Endothelial cell of umbilical vein (primary cell): ENCODE data around the gene RBX1. TPM values are rescaled to one million over a fixed set of nuclear protein-coding genes. Genes with fewer than 3 reads are reported as not detected.

Experiments
- BruUV-seq: library from RNA; stranded (reverse); fragments of 400-500 nt; replicated peaks from 2 replicates; lab custom pipeline; 2021; lab: Mats Ljungman, UMichigan
- CTCF ChIA-PET: fragments of 300-600, 350-600 bp; sonication (Branson Sonifier 250); formaldehyde crosslinking; loops from one replicate; lab custom pipeline; 2021; ENCODE audit warnings: antibody characterized with exemption, inconsistent platforms; lab: Charles Lee
- POLR2A ChIA-PET: fragments of 300-600, 350-600 bp; sonication (Branson Sonifier 250); formaldehyde crosslinking; loops from one replicate; lab custom pipeline; 2021; ENCODE audit warnings: antibody characterized with exemption, inconsistent platforms; lab: Charles Lee
- DNase-seq: peaks from one replicate; pipeline ENCODE4 v3.0.0-alpha.2; 2011; ENCODE audit warnings: low read depth, low spot score
- FAIRE-seq: peaks from 2 replicates; lab custom pipeline; 2011; peaks lifted over from hg19 to GRCh38; lab: Jason Lieb, UNC
- H2AFZ ChIP-seq: 2 replicates; pipeline ENCODE4 v1.6.0; 2012; ENCODE audit warnings: low read depth, low read length, control low read depth, inconsistent platforms
- H3K27ac ChIP-seq: 2 replicates; pipeline ENCODE4 v1.5.1; 2011; ENCODE audit warnings: low read depth, mild to moderate bottlenecking, control low read depth, low read length, moderate library complexity; ENCODE audit not compliant: insufficient read depth
- H3K27me3 ChIP-seq, 2 experiments: 2 replicates each; pipeline versions ENCODE4 v1.6.0 to v1.6.1; 2011; ENCODE audit warnings: low read length in 2 of 2, mixed read lengths in 1 of 2; ENCODE audit not compliant: control insufficient read depth in 2 of 2, insufficient read depth in 2 of 2
- H3K36me3 ChIP-seq, 2 experiments: 2 replicates in 1 of 2; 3 replicates in 1 of 2; pipeline ENCODE4 v1.5.1; 2011; ENCODE audit warnings: low read length in 2 of 2, mild to moderate bottlenecking in 1 of 2, moderate library complexity in 1 of 2; ENCODE audit not compliant: control insufficient read depth in 2 of 2, insufficient read depth in 2 of 2; ENCODE audit errors: extremely low read depth in 1 of 2
- H3K4me1 ChIP-seq: 3 replicates; pipeline ENCODE4 v1.5.1; 2011; ENCODE audit warnings: mild to moderate bottlenecking, low read length; ENCODE audit not compliant: control insufficient read depth, insufficient read depth; ENCODE audit errors: extremely low read depth
- H3K4me2 ChIP-seq: 2 replicates; pipeline ENCODE4 v1.6.1; 2011; ENCODE audit warnings: low read length, control low read depth, mixed read lengths; ENCODE audit not compliant: insufficient read depth
- H3K4me3 ChIP-seq, 3 experiments: fragments of 200-600 bp in 1 of 3; sonication (generic), shearing (Covaris generic) in 1 of 3; replicated peaks in 1 of 3; 2 replicates each; pipeline ENCODE4 v1.5.1; 2011 to 2016; ENCODE audit warnings: control low read depth in 3 of 3, low read length in 3 of 3, mild to moderate bottlenecking in 2 of 3, inconsistent platforms in 1 of 3, low read depth in 1 of 3, moderate library complexity in 1 of 3; ENCODE audit not compliant: insufficient read depth in 1 of 3
- H3K79me2 ChIP-seq: 2 replicates; pipeline ENCODE4 v1.6.0; 2012; ENCODE audit warnings: low read length, inconsistent platforms; ENCODE audit not compliant: control insufficient read depth, insufficient read depth
- H3K9ac ChIP-seq: replicated peaks from 2 replicates; pipeline ENCODE3; 2011; ENCODE audit warnings: low read length, control low read depth; ENCODE audit not compliant: insufficient read depth; ENCODE audit errors: extremely low read depth
- H3K9me1 ChIP-seq: replicated peaks from 3 replicates; pipeline ENCODE4 v1.6.0; 2011; ENCODE audit warnings: mild to moderate bottlenecking, low read length; ENCODE audit not compliant: control insufficient read depth, insufficient read depth; ENCODE audit errors: extremely low read depth
- H3K9me3 ChIP-seq: replicated peaks from 2 replicates; pipeline ENCODE4 v1.5.1; 2012; ENCODE audit warnings: low read length, inconsistent platforms; ENCODE audit not compliant: control insufficient read depth, insufficient read depth
- H4K20me1 ChIP-seq: replicated peaks from 2 replicates; pipeline ENCODE3; 2011; ENCODE audit warnings: mild to moderate bottlenecking, low read length; ENCODE audit not compliant: control insufficient read depth, insufficient read depth; ENCODE audit errors: extremely low read depth
- CTCF ChIP-seq, 2 donors: IDR thresholded peaks; 1 replicate in 1 of 2; 2 replicates in 1 of 2; pipeline ENCODE4 v1.5.1; 2011; ENCODE audit warnings: low read length in 2 of 2, mild to moderate bottlenecking in 2 of 2, moderate library complexity in 2 of 2, control low read depth in 1 of 2, inconsistent platforms in 1 of 2, low read depth in 1 of 2; ENCODE audit not compliant: insufficient read depth in 1 of 2; ENCODE audit errors: extremely low read depth in 1 of 2
- EZH2 ChIP-seq: IDR thresholded peaks from 2 replicates; pipeline ENCODE4 v1.6.1; 2012; ENCODE audit warnings: borderline replicate concordance, low read depth, mild to moderate bottlenecking, moderate library complexity, low read length, inconsistent platforms; ENCODE audit not compliant: severe bottlenecking
- FOS ChIP-seq: IDR thresholded peaks from 2 replicates; pipeline ENCODE4 v1.6.1; 2011; ENCODE audit warnings: mild to moderate bottlenecking, low read length, moderate library complexity, borderline replicate concordance; ENCODE audit not compliant: insufficient read depth
- GATA2 ChIP-seq: IDR thresholded peaks from 2 replicates; pipeline ENCODE4 v1.7.0; 2011; ENCODE audit warnings: low read depth, mild to moderate bottlenecking, moderate library complexity, mixed read lengths, low read length; ENCODE audit not compliant: insufficient read length, insufficient read depth
- JUN ChIP-seq: IDR thresholded peaks from 2 replicates; pipeline ENCODE4 v1.6.1; 2011; ENCODE audit warnings: borderline replicate concordance, low read depth; ENCODE audit not compliant: insufficient read length, insufficient read depth
- MAX ChIP-seq: IDR thresholded peaks from 2 replicates; pipeline ENCODE4 v1.6.1; 2011; ENCODE audit not compliant: insufficient read depth, insufficient read length
- MYC ChIP-seq: IDR thresholded peaks from one replicate; pipeline ENCODE4 v1.6.1; 2011; ENCODE audit warnings: mild to moderate bottlenecking, low read depth, low read length
- POLR2A ChIP-seq: IDR thresholded peaks from 2 replicates; pipeline ENCODE4 v1.6.1; 2012; ENCODE audit warnings: low read depth, mild to moderate bottlenecking, control low read depth, low read length
- POLR2AphosphoS5 ChIP-seq: IDR thresholded peaks from 2 replicates; pipeline ENCODE4 v1.6.1; 2012; ENCODE audit warnings: low read depth, mild to moderate bottlenecking, control low read depth, low read length, moderate library complexity; ENCODE audit not compliant: insufficient read depth
- dilution Hi-C: fragments of 300-500 bp; cut with MboI; formaldehyde crosslinking; loops from one replicate; pipeline ENCODE4 v1.15.0; 2019; ENCODE audit warnings: low sequenced_read_pairs; ENCODE audit not compliant: extremely low pct_ligation_motif_present
- intact Hi-C: fragments of 100-400 bp; cut with micrococcal nuclease; formaldehyde crosslinking; loops from one replicate; pipeline ENCODE4 v1.10.0; 2022
- polyA plus RNA-seq, 4 experiments: library from polyadenylated mRNA; depleted of rRNA in 3 of 4; stranded (reverse) in 3 of 4; unstranded in 1 of 4; fragments of >200 nt; gene quantifications; 2 replicates each; pipeline versions ENCODE4 v1.2.1 to v1.2.3, GENCODE V29; 2011 to 2012; ENCODE audit warnings: missing spikeins in 1 of 4
- total RNA-seq: library from RNA; stranded (reverse); gene quantifications from 2 replicates; pipeline ENCODE4 v1.2.3, GENCODE V29; 2021

RBX1 gene
- total and polyA plus RNA-seq, 2 donors (not counting 3 experiments of a cell fraction or from before 2014, with no cell fraction given): 74.7 to 102 TPM

DNA sequence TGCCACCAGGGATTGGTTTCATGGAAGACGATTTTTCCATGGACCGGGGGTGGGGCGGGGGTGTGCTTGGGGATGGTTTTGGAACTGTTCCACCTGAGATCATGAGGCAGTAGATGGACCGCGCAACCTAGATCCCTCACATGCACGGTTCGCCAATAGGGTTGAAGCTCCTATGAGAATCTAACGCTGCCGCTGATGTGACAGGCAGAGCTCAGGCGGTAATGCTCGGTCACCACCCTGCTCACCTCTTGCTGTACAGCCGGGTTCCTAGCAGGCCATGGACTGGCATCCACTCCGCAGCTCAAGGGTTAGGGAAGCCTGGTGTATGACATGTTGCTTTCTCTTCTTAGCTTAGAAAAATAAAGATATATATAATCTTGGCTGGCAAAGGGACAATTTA, 22.0 kb downstream of the RBX1 start:
- intact Hi-C loops (no loop called here), dilution Hi-C loops (no loop called here)
- ChIA-PET POLR2A (no interaction called here), CTCF (interaction anchor here (1.5 to 1.8 kb wide), 2 partner anchors 13 to 23 kb away, joined by 4 to 5 read pairs; no protein-coding TSS in a partner anchor)
- no peaks in the 10 kb centered on the region for H3K4me1 ChIP-seq
- no TSS peak for BruUV-seq
- no peaks in the 10 kb centered on the region for H3K27me3 ChIP-seq
- no peaks in the 10 kb centered on the region for H3K9me1 ChIP-seq
- no peak overlapping the region for H3K4me3 ChIP-seq
- H3K4me2 ChIP-seq: no peak overlapping the region
- no peaks in the 10 kb centered on the region for H4K20me1 ChIP-seq
- H3K36me3 ChIP-seq: peaks cover 5 to 11% of the 10 kb centered on the region in 2 experiments
- no peaks in the 10 kb centered on the region for H3K79me2 ChIP-seq
- H3K9ac ChIP-seq: no peak overlapping the region
- H3K27ac ChIP-seq: no peak overlapping the region
- FAIRE-seq (no peak), DNase-seq (no peak)
- H2AFZ ChIP-seq: no peak overlapping the region
- H3K9me3 ChIP-seq: no peaks in the 10 kb centered on the region
- TF ChIP-seq GATA2 (no peak), POLR2AphosphoS5 (no peak), MAX (no peak), JUN (no peak), POLR2A (no peak), CTCF (IDR thresholded peaks at IDR 0.05; ENCODE audit: extremely low read depth in 1 of 2, insufficient read depth in 1 of 2, low read depth in 1 of 2, low read length in 2 of 2) (no peak), MYC (no peak), EZH2 (no peak), FOS (no peak)
